Measurements from ENCODE around the gene SERPIND1. TPM values are rescaled to one million over a fixed set of nuclear protein-coding genes. Genes with fewer than 3 reads are reported as not detected.

Gene SERPIND1
- total and polyA plus RNA-seq, 7 donors: 0.03 to 0.12 (median 0.07) TPM; not detected in 4

DNA sequence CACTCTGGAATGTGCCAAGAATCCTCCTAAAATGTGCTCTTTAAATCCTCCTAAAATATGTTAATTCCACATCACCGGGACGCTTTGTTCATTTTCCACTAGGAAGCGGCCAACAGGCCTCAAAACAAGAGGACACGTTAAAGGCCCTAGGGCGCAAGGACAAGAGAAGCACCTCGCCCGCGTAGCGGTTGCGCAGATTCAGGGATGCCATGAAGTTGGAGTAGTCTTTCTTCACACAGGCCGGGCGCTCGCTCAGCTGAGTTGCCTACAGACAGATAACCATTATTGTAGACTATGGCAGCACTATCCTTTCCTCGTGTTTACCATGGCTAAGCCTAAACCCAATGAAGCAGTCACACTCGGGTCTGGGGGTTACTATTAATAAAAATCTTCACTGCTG, 29.5 kb upstream of the SERPIND1 start:
- Histone ChIP-seq H3K4me1 (no peaks in the 10 kb centered on the region), H3K9me3 (no peaks in the 10 kb centered on the region), H3K36me3 (ENCODE audit: insufficient read depth in 1 of 2, low read depth in 1 of 2) (peaks cover 3 to 75% of the 10 kb centered on the region in 2 donors), H3K4me3 (no peak overlapping the region), H3K27me3 (ENCODE audit: insufficient read depth in 3 of 3, low read length in 2 of 3) (no peaks in the 10 kb centered on the region), H3K27ac (no peak overlapping the region)
- no peak for TF ChIP-seq CTCF (IDR thresholded peaks at IDR 0.05)
- WGBS, 3 donors: 92 to 94% (median 93%) methylated on average over 15 of the region's 15 CpGs
- no peak for ATAC-seq
- intact Hi-C loops (cut with DNase I): no loop called here
- no peak for DNase-seq

GRCh38 chr22:20745119-20745518, 28.8 kb upstream of the SERPIND1 start:
- ATAC-seq: no peak
- TF ChIP-seq CTCF (IDR thresholded peaks at IDR 0.05): no peak
- WGBS, 3 donors: 86 to 93% (median 87%) methylated on average over 3 of the region's 3 CpGs
- Histone ChIP-seq H3K27ac (no peak overlapping the region), H3K4me3 (no peak overlapping the region), H3K36me3 (ENCODE audit: insufficient read depth in 1 of 2, low read depth in 1 of 2) (peaks cover 3 to 81% of the 10 kb centered on the region in 2 donors), H3K27me3 (ENCODE audit: insufficient read depth in 3 of 3, low read length in 2 of 3) (no peaks in the 10 kb centered on the region), H3K4me1 (peaks cover 3% of the 10 kb centered on the region), H3K9me3 (no peaks in the 10 kb centered on the region)
- intact Hi-C loops (cut with DNase I): no loop called here
- DNase-seq: no peak

DNA sequence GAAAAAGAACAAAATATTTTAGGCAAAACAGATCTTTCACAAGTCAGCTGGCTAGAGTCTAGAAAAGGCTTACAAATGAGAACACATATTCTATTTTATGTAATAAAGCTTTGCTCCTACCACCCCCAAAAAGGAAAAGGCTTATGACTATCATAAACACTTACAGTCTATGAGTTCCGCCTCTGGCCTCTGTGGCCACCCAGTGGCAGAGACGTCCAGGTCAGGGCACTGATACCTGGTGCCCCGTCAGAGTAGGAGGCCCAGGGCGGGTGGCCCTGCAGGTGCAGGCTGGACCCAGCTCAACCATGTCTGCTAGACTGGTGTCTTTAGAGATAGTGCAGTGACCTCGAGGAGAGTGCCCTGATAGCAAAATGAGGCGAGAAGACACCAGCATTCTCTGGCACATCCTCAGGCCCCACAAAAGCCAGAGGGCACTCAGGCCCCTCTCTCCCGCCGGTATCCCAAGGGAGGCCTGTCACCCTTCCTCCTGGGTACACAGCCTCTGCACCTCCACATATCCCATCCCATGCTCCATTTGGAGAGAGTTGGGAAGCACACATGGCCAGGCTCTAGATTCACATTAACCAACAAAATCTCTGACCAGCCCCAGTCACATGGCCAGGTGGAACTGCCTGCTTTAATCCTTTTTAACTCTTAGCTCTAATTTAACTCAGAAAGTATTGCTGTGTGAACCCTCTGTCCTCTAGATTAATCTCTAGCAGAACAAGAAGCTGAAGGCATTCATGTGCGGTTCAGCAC, 27.3 kb upstream of the SERPIND1 start:
- no peak overlapping the region for H3K27ac ChIP-seq
- no peaks in the 10 kb centered on the region for H3K27me3 ChIP-seq (ENCODE audit: insufficient read depth in 3 of 3, low read length in 2 of 3)
- no peak for DNase-seq
- WGBS, 3 donors: 92 to 94% (median 94%) methylated on average over 9 of the region's 9 CpGs
- peaks cover 13% of the 10 kb centered on the region for H3K4me1 ChIP-seq
- intact Hi-C loops (cut with DNase I): no loop called here
- H3K36me3 ChIP-seq (ENCODE audit: insufficient read depth in 1 of 2, low read depth in 1 of 2): peaks cover 3 to 76% of the 10 kb centered on the region in 2 donors
- ATAC-seq: no peak
- H3K4me3 ChIP-seq: no peak overlapping the region
- no peak for TF ChIP-seq CTCF (IDR thresholded peaks at IDR 0.05)
- no peaks in the 10 kb centered on the region for H3K9me3 ChIP-seq

DNA sequence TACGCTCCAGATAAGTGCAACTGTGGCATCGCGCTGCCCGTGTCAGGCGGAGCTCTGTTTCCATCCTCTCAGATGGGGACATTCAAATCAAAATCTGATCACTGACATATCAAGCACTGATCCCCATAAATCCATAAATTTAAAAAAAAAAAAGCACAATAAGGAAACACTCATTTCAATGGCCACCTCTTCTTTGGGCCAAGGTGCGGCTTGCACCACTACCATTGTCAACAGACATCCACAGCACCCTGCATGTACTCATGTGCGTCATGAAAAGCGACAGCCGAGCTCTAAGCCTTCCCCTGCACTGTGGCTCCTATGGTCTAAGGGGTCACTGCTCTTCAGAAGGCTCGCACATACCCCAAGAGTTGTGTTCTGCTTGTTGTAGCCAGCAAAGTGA, 26.7 kb upstream of the SERPIND1 start:
- WGBS, 3 donors: 95 to 97% (median 96%) methylated on average over 10 of the region's 10 CpGs
- peaks cover 0 to 79% of the 10 kb centered on the region in 2 donors for H3K36me3 ChIP-seq (ENCODE audit: insufficient read depth in 1 of 2, low read depth in 1 of 2)
- no peak for ATAC-seq

More for the DNA sequence above, 26.7 kb upstream of the SERPIND1 start:
- H3K27me3 ChIP-seq (ENCODE audit: insufficient read depth in 3 of 3, low read length in 2 of 3): no peaks in the 10 kb centered on the region
- TF ChIP-seq CTCF (IDR thresholded peaks at IDR 0.05): no peak
- DNase-seq: no peak
- no peak overlapping the region for H3K4me3 ChIP-seq
- peaks cover 13% of the 10 kb centered on the region for H3K4me1 ChIP-seq
- H3K9me3 ChIP-seq: no peaks in the 10 kb centered on the region
- intact Hi-C loops (cut with DNase I): no loop called here
- H3K27ac ChIP-seq: no peak overlapping the region
